Measurements from ENCODE around the gene SNX12.

SNX12 gene

GRCh38 chrX:71100581-71101505 lies 32.7 kb upstream of the SNX12 start:
- Histone ChIP-seq H3K9ac (ENCODE audit: low read length) (no peak overlapping the region), H3K4me3 (ENCODE audit: low read length) (no peak overlapping the region), H3K4me1 (ENCODE audit: control insufficient read depth, insufficient read depth, low read length) (peaks cover 17% of the 10 kb centered on the region), H3K9me3 (ENCODE audit: control insufficient read depth, low read length) (no peaks in the 10 kb centered on the region), H3K27me3 (ENCODE audit: control insufficient read depth, insufficient read depth, low read length) (no peaks in the 10 kb centered on the region), H3K36me3 (ENCODE audit: control insufficient read depth, insufficient read depth, low read length) (no peaks in the 10 kb centered on the region)

- peaks cover 17% of the 10 kb centered on the region for H3K4me1 ChIP-seq (ENCODE audit: control insufficient read depth, insufficient read depth, low read length)
- H3K36me3 ChIP-seq (ENCODE audit: control insufficient read depth, insufficient read depth, low read length), result no peaks in the 10 kb centered on the region
Observed at GRCh38 chrX:71099736-71100135, 31.6 kb upstream of the SNX12 start.

GRCh38 chrX:71098951-71099506 lies 30.9 kb upstream of the SNX12 start:
- Histone ChIP-seq H3K36me3 (ENCODE audit: control insufficient read depth, insufficient read depth, low read length) (no peaks in the 10 kb centered on the region), H3K9me3 (ENCODE audit: control insufficient read depth, low read length) (no peaks in the 10 kb centered on the region), H3K4me1 (ENCODE audit: control insufficient read depth, insufficient read depth, low read length) (peaks cover 15% of the 10 kb centered on the region), H3K4me3 (ENCODE audit: low read length) (no peak overlapping the region), H3K9ac (ENCODE audit: low read length) (peak overlapping the region; percentile 2), H3K27me3 (ENCODE audit: control insufficient read depth, insufficient read depth, low read length) (no peaks in the 10 kb centered on the region)

More at GRCh38 chrX:71099736-71100135, 31.6 kb upstream of the SNX12 start:
- no peak overlapping the region for H3K9ac ChIP-seq (ENCODE audit: low read length)
- H3K27me3 ChIP-seq (ENCODE audit: control insufficient read depth, insufficient read depth, low read length), result no peaks in the 10 kb centered on the region
- no peak overlapping the region for H3K4me3 ChIP-seq (ENCODE audit: low read length)
- no peaks in the 10 kb centered on the region for H3K9me3 ChIP-seq (ENCODE audit: control insufficient read depth, low read length)

GRCh38 chrX:71098302-71098701 lies 30.2 kb upstream of the SNX12 start:
- H3K27me3 ChIP-seq (ENCODE audit: control insufficient read depth, insufficient read depth, low read length), result no peaks in the 10 kb centered on the region
- no peaks in the 10 kb centered on the region for H3K9me3 ChIP-seq (ENCODE audit: control insufficient read depth, low read length)
- peak overlapping the region; percentile 2 for H3K9ac ChIP-seq (ENCODE audit: low read length)
- H3K4me3 ChIP-seq (ENCODE audit: low read length), result no peak overlapping the region
- H3K36me3 ChIP-seq (ENCODE audit: control insufficient read depth, insufficient read depth, low read length), result no peaks in the 10 kb centered on the region
- H3K4me1 ChIP-seq (ENCODE audit: control insufficient read depth, insufficient read depth, low read length), result peaks cover 8% of the 10 kb centered on the region

- H3K27me3 ChIP-seq (ENCODE audit: control insufficient read depth, insufficient read depth, low read length), result no peaks in the 10 kb centered on the region
- H3K4me3 ChIP-seq (ENCODE audit: low read length), result peak overlapping the region; percentile 22
- H3K9ac ChIP-seq (ENCODE audit: low read length), result peak overlapping the region; percentile 71
- H3K36me3 ChIP-seq (ENCODE audit: control insufficient read depth, insufficient read depth, low read length), result no peaks in the 10 kb centered on the region
- peaks cover 5% of the 10 kb centered on the region for H3K4me1 ChIP-seq (ENCODE audit: control insufficient read depth, insufficient read depth, low read length)
- H3K9me3 ChIP-seq (ENCODE audit: control insufficient read depth, low read length), result no peaks in the 10 kb centered on the region
Observed at GRCh38 chrX:71096760-71097032, 28.6 kb upstream of the SNX12 start.

GRCh38 chrX:71095981-71096759 lies 28.0 kb upstream of the SNX12 start:
- Histone ChIP-seq H3K4me3 (ENCODE audit: low read length) (peak overlapping the region; percentile 22), H3K9ac (ENCODE audit: low read length) (peak overlapping the region; percentile 71), H3K27me3 (ENCODE audit: control insufficient read depth, insufficient read depth, low read length) (no peaks in the 10 kb centered on the region), H3K9me3 (ENCODE audit: control insufficient read depth, low read length) (no peaks in the 10 kb centered on the region), H3K36me3 (ENCODE audit: control insufficient read depth, insufficient read depth, low read length) (no peaks in the 10 kb centered on the region), H3K4me1 (ENCODE audit: control insufficient read depth, insufficient read depth, low read length) (peaks cover 5% of the 10 kb centered on the region)

- peaks cover 5% of the 10 kb centered on the region for H3K4me1 ChIP-seq (ENCODE audit: control insufficient read depth, insufficient read depth, low read length)
- no peaks in the 10 kb centered on the region for H3K36me3 ChIP-seq (ENCODE audit: control insufficient read depth, insufficient read depth, low read length)
- H3K9me3 ChIP-seq (ENCODE audit: control insufficient read depth, low read length), result no peaks in the 10 kb centered on the region
- no peaks in the 10 kb centered on the region for H3K27me3 ChIP-seq (ENCODE audit: control insufficient read depth, insufficient read depth, low read length)
- H3K9ac ChIP-seq (ENCODE audit: low read length), result peak within 1 kb of the TSS; percentile 71
- H3K4me3 ChIP-seq (ENCODE audit: low read length), result peak within 1 kb of the TSS; percentile 22
Observed at GRCh38 chrX:71095555-71095980, 27.4 kb upstream of the SNX12 start, which contains the start of gene FOXO4. Gene FOXO4, plus strand, starts transcription at chrX:71095851. Its CDS starts 678 bp downstream, at chrX:71096529.

GRCh38 chrX:71095033-71095432 lies 26.9 kb upstream of the SNX12 start:
- H3K9ac ChIP-seq (ENCODE audit: low read length), result peak overlapping the region; percentile 54
- peaks cover 5% of the 10 kb centered on the region for H3K4me1 ChIP-seq (ENCODE audit: control insufficient read depth, insufficient read depth, low read length)
- H3K4me3 ChIP-seq (ENCODE audit: low read length), result no peak overlapping the region
- H3K27me3 ChIP-seq (ENCODE audit: control insufficient read depth, insufficient read depth, low read length), result no peaks in the 10 kb centered on the region
- H3K36me3 ChIP-seq (ENCODE audit: control insufficient read depth, insufficient read depth, low read length), result no peaks in the 10 kb centered on the region
- H3K9me3 ChIP-seq (ENCODE audit: control insufficient read depth, low read length), result no peaks in the 10 kb centered on the region

- H3K9ac ChIP-seq (ENCODE audit: low read length), result no peak overlapping the region
Observed at GRCh38 chrX:71091263-71091662, 23.1 kb upstream of the SNX12 start.

GRCh38 chrX:71085900-71086299 lies 17.8 kb upstream of the SNX12 start:
- Histone ChIP-seq H3K4me3 (ENCODE audit: low read length) (no peak overlapping the region), H3K36me3 (ENCODE audit: control insufficient read depth, insufficient read depth, low read length) (no peaks in the 10 kb centered on the region), H3K9me3 (ENCODE audit: control insufficient read depth, low read length) (no peaks in the 10 kb centered on the region), H3K27me3 (ENCODE audit: control insufficient read depth, insufficient read depth, low read length) (no peaks in the 10 kb centered on the region), H3K9ac (ENCODE audit: low read length) (no peak overlapping the region), H3K4me1 (ENCODE audit: control insufficient read depth, insufficient read depth, low read length) (no peaks in the 10 kb centered on the region)

More at GRCh38 chrX:71091263-71091662, 23.1 kb upstream of the SNX12 start:
- Histone ChIP-seq H3K4me3 (ENCODE audit: low read length) (no peak overlapping the region), H3K27me3 (ENCODE audit: control insufficient read depth, insufficient read depth, low read length) (no peaks in the 10 kb centered on the region), H3K9me3 (ENCODE audit: control insufficient read depth, low read length) (no peaks in the 10 kb centered on the region), H3K4me1 (ENCODE audit: control insufficient read depth, insufficient read depth, low read length) (no peaks in the 10 kb centered on the region), H3K36me3 (ENCODE audit: control insufficient read depth, insufficient read depth, low read length) (no peaks in the 10 kb centered on the region)

- no peak overlapping the region for H3K9ac ChIP-seq (ENCODE audit: low read length)
- H3K4me3 ChIP-seq (ENCODE audit: low read length), result no peak overlapping the region
- no peaks in the 10 kb centered on the region for H3K36me3 ChIP-seq (ENCODE audit: control insufficient read depth, insufficient read depth, low read length)
- no peaks in the 10 kb centered on the region for H3K9me3 ChIP-seq (ENCODE audit: control insufficient read depth, low read length)
- H3K27me3 ChIP-seq (ENCODE audit: control insufficient read depth, insufficient read depth, low read length), result no peaks in the 10 kb centered on the region
- no peaks in the 10 kb centered on the region for H3K4me1 ChIP-seq (ENCODE audit: control insufficient read depth, insufficient read depth, low read length)
Observed at GRCh38 chrX:71082822-71083221, 14.7 kb upstream of the SNX12 start.

GRCh38 chrX:71082124-71082647 lies 14.1 kb upstream of the SNX12 start:
- Histone ChIP-seq H3K27me3 (ENCODE audit: control insufficient read depth, insufficient read depth, low read length) (no peaks in the 10 kb centered on the region), H3K4me3 (ENCODE audit: low read length) (no peak overlapping the region), H3K9ac (ENCODE audit: low read length) (no peak overlapping the region), H3K4me1 (ENCODE audit: control insufficient read depth, insufficient read depth, low read length) (no peaks in the 10 kb centered on the region), H3K9me3 (ENCODE audit: control insufficient read depth, low read length) (no peaks in the 10 kb centered on the region), H3K36me3 (ENCODE audit: control insufficient read depth, insufficient read depth, low read length) (no peaks in the 10 kb centered on the region)
